ENCODE data around the gene LMNTD2. TPM values are rescaled to one million over a fixed set of nuclear protein-coding genes. Genes with fewer than 3 reads are reported as not detected.
A peak's percentile ranks its signal among the peaks of the same experiment; 100 is the strongest.

LMNTD2 gene
- total and polyA plus RNA-seq, 2 of the 13 experiments (the other 11 are each of a cell fraction or from before 2014, with no cell fraction given), result 1.1 to 3.1 TPM

DNA sequence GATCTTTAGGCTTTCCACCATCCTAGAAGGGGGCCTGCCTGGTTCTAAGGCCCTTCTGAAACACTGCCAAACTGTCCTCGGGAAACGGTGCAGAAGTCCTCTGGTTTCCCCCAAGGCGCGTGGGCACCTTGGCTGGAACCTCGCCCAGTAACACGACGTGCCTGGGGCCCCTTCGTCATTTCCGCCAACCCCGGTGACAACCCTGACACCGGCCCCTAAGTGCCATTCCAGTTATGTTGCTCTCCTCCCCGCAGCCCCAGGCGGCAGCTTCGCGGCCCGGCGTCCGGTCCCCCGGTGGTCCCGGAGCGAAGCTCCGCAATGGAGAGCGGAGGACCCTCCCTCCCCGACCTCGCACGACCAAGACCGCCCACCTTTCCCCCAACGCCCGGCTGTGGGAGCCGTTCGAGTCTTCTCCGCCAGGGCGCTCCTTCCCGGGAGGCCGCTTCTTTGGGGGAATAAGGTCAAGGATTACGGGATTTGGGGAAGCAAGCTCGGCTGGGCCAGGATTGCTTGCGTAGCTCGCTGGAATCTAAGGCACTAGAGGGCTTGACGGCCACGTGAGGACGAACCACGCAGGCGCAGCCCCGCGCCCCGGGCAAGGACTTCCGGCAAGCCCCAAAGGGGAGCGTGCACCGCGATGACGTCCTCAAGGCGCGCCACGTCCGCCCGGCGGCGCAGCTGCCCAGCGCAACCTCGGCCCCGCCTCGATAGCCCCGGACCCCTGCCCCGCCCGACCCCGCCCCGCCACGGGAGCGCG is 54.1 kb downstream of the LMNTD2 start (continued):
- TF ChIP-seq ZNF367 (CRISPR knock-in tag; IDR thresholded peaks at IDR 0.05; ENCODE audit: borderline replicate concordance) (no peak; the same call in 1 of the 2 replicates), REXO4 (CRISPR knock-in tag; IDR thresholded peaks at IDR 0.05; ENCODE audit: borderline replicate concordance) (no peak), MIXL1 (CRISPR knock-in tag; IDR thresholded peaks at IDR 0.05) (no peak), YY1 (IDR thresholded peaks at IDR 0.05; ENCODE audit: insufficient read depth, insufficient replicate concordance, low read depth, low read length) (peak; percentile 20), ZBTB7B (CRISPR knock-in tag; IDR thresholded peaks at IDR 0.05) (peak; percentile 66; the same call in 1 of the 2 replicates), ZNF547 (CRISPR knock-in tag; IDR thresholded peaks at IDR 0.05) (peak; percentile 71; the same call in 1 of the 2 replicates), NBN (conservative IDR thresholded peaks at IDR 0.05) (no peak), ZSCAN31 (CRISPR knock-in tag; IDR thresholded peaks at IDR 0.05; ENCODE audit: low read depth) (peak; percentile 82; the same call in 1 of the 2 replicates), PRPF4 (IDR thresholded peaks at IDR 0.05; ENCODE audit: low read depth, low read length, poor library complexity, severe bottlenecking) (no peak), SUZ12 (IDR thresholded peaks at IDR 0.05; ENCODE audit: low read depth, low read length) (no peak), NFKBIZ (CRISPR knock-in tag; IDR thresholded peaks at IDR 0.05) (no peak), SMAD1 (CRISPR knock-in tag; IDR thresholded peaks at IDR 0.05; ENCODE audit: borderline replicate concordance, low read depth) (peak; percentile 87; the same call in 1 of the 2 replicates)
- TF ChIP-seq, protein P1, sequence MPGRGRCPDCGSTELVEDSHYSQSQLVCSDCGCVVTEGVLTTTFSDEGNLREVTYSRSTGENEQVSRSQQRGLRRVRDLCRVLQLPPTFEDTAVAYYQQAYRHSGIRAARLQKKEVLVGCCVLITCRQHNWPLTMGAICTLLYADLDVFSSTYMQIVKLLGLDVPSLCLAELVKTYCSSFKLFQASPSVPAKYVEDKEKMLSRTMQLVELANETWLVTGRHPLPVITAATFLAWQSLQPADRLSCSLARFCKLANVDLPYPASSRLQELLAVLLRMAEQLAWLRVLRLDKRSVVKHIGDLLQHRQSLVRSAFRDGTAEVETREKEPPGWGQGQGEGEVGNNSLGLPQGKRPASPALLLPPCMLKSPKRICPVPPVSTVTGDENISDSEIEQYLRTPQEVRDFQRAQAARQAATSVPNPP (CRISPR knock-in tag; IDR thresholded peaks at IDR 0.05), result no peak
- TF ChIP-seq, protein P2, sequence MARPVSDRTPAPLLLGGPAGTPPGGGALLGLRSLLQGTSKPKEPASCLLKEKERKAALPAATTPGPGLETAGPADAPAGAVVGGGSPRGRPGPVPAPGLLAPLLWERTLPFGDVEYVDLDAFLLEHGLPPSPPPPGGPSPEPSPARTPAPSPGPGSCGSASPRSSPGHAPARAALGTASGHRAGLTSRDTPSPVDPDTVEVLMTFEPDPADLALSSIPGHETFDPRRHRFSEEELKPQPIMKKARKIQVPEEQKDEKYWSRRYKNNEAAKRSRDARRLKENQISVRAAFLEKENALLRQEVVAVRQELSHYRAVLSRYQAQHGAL (CRISPR knock-in tag; IDR thresholded peaks at IDR 0.05; ENCODE audit: not compliant biosample characterization), result no peak
- TF ChIP-seq, protein P3, sequence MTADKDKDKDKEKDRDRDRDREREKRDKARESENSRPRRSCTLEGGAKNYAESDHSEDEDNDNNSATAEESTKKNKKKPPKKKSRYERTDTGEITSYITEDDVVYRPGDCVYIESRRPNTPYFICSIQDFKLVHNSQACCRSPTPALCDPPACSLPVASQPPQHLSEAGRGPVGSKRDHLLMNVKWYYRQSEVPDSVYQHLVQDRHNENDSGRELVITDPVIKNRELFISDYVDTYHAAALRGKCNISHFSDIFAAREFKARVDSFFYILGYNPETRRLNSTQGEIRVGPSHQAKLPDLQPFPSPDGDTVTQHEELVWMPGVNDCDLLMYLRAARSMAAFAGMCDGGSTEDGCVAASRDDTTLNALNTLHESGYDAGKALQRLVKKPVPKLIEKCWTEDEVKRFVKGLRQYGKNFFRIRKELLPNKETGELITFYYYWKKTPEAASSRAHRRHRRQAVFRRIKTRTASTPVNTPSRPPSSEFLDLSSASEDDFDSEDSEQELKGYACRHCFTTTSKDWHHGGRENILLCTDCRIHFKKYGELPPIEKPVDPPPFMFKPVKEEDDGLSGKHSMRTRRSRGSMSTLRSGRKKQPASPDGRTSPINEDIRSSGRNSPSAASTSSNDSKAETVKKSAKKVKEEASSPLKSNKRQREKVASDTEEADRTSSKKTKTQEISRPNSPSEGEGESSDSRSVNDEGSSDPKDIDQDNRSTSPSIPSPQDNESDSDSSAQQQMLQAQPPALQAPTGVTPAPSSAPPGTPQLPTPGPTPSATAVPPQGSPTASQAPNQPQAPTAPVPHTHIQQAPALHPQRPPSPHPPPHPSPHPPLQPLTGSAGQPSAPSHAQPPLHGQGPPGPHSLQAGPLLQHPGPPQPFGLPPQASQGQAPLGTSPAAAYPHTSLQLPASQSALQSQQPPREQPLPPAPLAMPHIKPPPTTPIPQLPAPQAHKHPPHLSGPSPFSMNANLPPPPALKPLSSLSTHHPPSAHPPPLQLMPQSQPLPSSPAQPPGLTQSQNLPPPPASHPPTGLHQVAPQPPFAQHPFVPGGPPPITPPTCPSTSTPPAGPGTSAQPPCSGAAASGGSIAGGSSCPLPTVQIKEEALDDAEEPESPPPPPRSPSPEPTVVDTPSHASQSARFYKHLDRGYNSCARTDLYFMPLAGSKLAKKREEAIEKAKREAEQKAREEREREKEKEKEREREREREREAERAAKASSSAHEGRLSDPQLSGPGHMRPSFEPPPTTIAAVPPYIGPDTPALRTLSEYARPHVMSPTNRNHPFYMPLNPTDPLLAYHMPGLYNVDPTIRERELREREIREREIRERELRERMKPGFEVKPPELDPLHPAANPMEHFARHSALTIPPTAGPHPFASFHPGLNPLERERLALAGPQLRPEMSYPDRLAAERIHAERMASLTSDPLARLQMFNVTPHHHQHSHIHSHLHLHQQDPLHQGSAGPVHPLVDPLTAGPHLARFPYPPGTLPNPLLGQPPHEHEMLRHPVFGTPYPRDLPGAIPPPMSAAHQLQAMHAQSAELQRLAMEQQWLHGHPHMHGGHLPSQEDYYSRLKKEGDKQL (CRISPR knock-in tag; IDR thresholded peaks at IDR 0.05; ENCODE audit: low read depth), result no peak; the same call in 1 of the 2 replicates
- TF ChIP-seq, protein P4, sequence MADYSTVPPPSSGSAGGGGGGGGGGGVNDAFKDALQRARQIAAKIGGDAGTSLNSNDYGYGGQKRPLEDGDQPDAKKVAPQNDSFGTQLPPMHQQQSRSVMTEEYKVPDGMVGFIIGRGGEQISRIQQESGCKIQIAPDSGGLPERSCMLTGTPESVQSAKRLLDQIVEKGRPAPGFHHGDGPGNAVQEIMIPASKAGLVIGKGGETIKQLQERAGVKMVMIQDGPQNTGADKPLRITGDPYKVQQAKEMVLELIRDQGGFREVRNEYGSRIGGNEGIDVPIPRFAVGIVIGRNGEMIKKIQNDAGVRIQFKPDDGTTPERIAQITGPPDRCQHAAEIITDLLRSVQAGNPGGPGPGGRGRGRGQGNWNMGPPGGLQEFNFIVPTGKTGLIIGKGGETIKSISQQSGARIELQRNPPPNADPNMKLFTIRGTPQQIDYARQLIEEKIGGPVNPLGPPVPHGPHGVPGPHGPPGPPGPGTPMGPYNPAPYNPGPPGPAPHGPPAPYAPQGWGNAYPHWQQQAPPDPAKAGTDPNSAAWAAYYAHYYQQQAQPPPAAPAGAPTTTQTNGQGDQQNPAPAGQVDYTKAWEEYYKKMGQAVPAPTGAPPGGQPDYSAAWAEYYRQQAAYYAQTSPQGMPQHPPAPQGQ (CRISPR knock-in tag; IDR thresholded peaks at IDR 0.05; ENCODE audit: borderline replicate concordance), result no peak
- TF ChIP-seq, protein P5, sequence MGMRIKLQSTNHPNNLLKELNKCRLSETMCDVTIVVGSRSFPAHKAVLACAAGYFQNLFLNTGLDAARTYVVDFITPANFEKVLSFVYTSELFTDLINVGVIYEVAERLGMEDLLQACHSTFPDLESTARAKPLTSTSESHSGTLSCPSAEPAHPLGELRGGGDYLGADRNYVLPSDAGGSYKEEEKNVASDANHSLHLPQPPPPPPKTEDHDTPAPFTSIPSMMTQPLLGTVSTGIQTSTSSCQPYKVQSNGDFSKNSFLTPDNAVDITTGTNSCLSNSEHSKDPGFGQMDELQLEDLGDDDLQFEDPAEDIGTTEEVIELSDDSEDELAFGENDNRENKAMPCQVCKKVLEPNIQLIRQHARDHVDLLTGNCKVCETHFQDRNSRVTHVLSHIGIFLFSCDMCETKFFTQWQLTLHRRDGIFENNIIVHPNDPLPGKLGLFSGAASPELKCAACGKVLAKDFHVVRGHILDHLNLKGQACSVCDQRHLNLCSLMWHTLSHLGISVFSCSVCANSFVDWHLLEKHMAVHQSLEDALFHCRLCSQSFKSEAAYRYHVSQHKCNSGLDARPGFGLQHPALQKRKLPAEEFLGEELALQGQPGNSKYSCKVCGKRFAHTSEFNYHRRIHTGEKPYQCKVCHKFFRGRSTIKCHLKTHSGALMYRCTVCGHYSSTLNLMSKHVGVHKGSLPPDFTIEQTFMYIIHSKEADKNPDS (CRISPR knock-in tag; IDR thresholded peaks at IDR 0.05), result no peak

Data from HepG2 (cell line).